GM13976 (cell line): ENCODE results near the gene TXNDC11.

Source experiments
- DNase-seq: peaks from one replicate; pipeline ENCODE4 v3.0.0; 2012; ENCODE audit warnings: low spot score
- CTCF ChIP-seq: IDR thresholded peaks from 2 replicates; pipeline ENCODE4 v1.5.1; 2012; ENCODE audit warnings: borderline replicate concordance, mild to moderate bottlenecking; ENCODE audit not compliant: insufficient read depth; ENCODE audit errors: extremely low read depth, missing control alignments, control extremely low read depth
- in situ Hi-C: fragments of 300-500 bp; cut with MboI; formaldehyde crosslinking; loops from one replicate; pipeline ENCODE4 v1.12.0; 2022; ENCODE audit warnings: low sequenced_read_pairs, mixed read lengths, inconsistent platforms; ENCODE audit not compliant: unreplicated experiment

The TXNDC11 gene

GRCh38 chr16:11722468-11722808, 20.2 kb downstream of the TXNDC11 start:
- no peak for DNase-seq
- in situ Hi-C loops, result no loop called here
- TF ChIP-seq CTCF, result no peak

- TF ChIP-seq CTCF, result no peak
- DNase-seq, result no peak
- in situ Hi-C loops, result no loop called here
These were observed 20.7 kb downstream of the TXNDC11 start for GRCh38 chr16:11721781-11722467.

GRCh38 chr16:11719762-11720161, 22.9 kb downstream of the TXNDC11 start:
- no peak for TF ChIP-seq CTCF
- in situ Hi-C loops, result no loop called here
- DNase-seq, result no peak

- in situ Hi-C loops, result no loop called here
- TF ChIP-seq CTCF, result no peak
- no peak for DNase-seq
These were observed 23.5 kb downstream of the TXNDC11 start for GRCh38 chr16:11719171-11719570.

- no peak for DNase-seq
- TF ChIP-seq CTCF, result no peak
- in situ Hi-C loops, result no loop called here
These were observed 24.8 kb downstream of the TXNDC11 start for GRCh38 chr16:11717811-11718210.

GRCh38 chr16:11716336-11716735, 26.3 kb downstream of the TXNDC11 start:
- in situ Hi-C loops, result no loop called here
- no peak for TF ChIP-seq CTCF
- no peak for DNase-seq
